Choroid plexus epithelial cell (primary cell): Measurements from ENCODE around the gene TMOD4.
"Not testable (repeated sequence)": the region's sequence is repeated elsewhere in the genome, so short reads cannot be mapped to it uniquely, and the experiment has no call there.

Experiments
- DNase-seq: peaks from one replicate; pipeline ENCODE4 v3.0.0-alpha.2; 2010; ENCODE audit warnings: low read depth
- H3K4me3 ChIP-seq: 2 replicates; pipeline ENCODE4 v1.5.1; 2011; ENCODE audit warnings: low read depth, mild to moderate bottlenecking, control low read depth, low read length, moderate library complexity
- TF ChIP-seq, protein P1 (sequence below): conservative IDR thresholded peaks from 2 replicates; pipeline ENCODE4 v1.5.1; 2011; ENCODE audit warnings: low read depth, mild to moderate bottlenecking, control low read depth, inconsistent platforms, low read length, moderate library complexity

The TMOD4 gene

DNA sequence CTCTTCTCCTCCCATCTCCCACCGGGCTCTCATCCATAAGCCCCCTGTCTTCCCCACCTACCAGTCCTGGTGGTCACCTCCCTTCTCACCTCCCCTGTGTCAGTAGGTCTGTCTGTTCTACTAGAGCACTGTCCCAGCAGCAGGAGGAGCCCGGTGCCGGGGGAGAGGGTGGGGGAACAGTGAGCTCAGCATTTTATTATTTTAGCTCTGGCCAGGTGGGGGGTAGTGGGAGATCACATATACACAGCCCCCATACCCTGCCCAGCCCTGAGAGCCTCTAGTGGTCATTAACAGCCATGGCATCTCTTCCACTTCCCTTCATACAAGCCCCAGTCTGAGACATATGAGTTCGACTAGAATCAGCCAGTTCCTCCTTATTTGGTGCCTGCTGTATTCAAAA lies at the start of gene TMOD4:
Gene TMOD4, minus strand, starts transcription at position 119 of the 400 bp plus-strand sequence. CDS start 1,106 bp downstream, outside the sequence.
- DNase-seq = peak; percentile 56
- TF ChIP-seq, protein P1, sequence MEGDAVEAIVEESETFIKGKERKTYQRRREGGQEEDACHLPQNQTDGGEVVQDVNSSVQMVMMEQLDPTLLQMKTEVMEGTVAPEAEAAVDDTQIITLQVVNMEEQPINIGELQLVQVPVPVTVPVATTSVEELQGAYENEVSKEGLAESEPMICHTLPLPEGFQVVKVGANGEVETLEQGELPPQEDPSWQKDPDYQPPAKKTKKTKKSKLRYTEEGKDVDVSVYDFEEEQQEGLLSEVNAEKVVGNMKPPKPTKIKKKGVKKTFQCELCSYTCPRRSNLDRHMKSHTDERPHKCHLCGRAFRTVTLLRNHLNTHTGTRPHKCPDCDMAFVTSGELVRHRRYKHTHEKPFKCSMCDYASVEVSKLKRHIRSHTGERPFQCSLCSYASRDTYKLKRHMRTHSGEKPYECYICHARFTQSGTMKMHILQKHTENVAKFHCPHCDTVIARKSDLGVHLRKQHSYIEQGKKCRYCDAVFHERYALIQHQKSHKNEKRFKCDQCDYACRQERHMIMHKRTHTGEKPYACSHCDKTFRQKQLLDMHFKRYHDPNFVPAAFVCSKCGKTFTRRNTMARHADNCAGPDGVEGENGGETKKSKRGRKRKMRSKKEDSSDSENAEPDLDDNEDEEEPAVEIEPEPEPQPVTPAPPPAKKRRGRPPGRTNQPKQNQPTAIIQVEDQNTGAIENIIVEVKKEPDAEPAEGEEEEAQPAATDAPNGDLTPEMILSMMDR = peak; percentile 77

GRCh38 chr1:151222130-151222529 lies 46.3 kb upstream of the TMOD4 start:
- TF ChIP-seq, protein P1 = no peak
- no peak overlapping the region for H3K4me3 ChIP-seq
- peak; percentile 9 for DNase-seq

More for the DNA sequence above, at the start of gene TMOD4:
- no peak within 1 kb of the TSS for H3K4me3 ChIP-seq

DNA sequence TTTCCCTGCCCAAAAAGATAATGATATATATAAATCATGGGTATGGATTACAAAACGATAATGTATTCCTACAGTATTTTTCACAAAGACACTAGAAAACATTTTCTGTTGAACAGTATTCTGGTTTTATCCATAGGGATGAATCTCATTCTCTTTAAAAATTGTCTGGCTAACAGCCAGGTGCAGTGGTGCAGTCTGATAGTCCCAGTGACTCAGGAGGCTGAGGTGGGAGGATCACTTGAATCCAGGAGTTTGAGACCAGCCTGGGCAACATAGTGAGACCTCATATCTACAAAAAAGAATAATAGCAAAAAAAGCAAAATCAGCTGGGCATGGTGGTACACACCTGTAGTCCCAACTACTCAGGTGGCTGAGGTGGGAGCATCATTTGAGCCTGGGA lies 45.8 kb upstream of the TMOD4 start:
- H3K4me3 ChIP-seq = no peak overlapping the region
- DNase-seq = no peak
- TF ChIP-seq, protein P1 = no peak

DNA sequence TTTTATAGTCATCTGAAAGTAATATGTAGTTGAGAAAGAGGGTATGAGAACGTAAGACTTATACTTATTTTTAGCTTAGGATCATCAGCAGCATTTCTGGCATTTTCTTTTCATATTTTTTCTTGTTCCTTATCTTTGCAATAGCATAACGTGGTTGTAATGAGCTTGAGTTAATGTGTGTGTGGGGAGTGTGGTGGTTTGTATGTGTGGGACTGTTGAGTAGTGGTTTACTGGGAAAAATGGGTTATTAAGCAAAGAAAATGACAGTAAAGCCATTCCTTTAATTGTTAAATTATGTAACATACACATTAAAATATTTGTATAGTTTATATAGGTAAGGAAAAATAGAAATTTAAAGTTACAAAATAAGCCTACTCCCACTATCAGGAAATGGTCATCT lies 37.8 kb upstream of the TMOD4 start:
- peak; percentile 52 for DNase-seq
- H3K4me3 ChIP-seq = no peak overlapping the region
- TF ChIP-seq, protein P1 = no peak

GRCh38 chr1:151211972-151212705 lies 36.4 kb upstream of the TMOD4 start:
- TF ChIP-seq, protein P1 = no peak
- no peak overlapping the region for H3K4me3 ChIP-seq
- no peak for DNase-seq

GRCh38 chr1:151210830-151211229 lies 35.0 kb upstream of the TMOD4 start:
- H3K4me3 ChIP-seq = no peak overlapping the region
- DNase-seq = peak; percentile 29

DNA sequence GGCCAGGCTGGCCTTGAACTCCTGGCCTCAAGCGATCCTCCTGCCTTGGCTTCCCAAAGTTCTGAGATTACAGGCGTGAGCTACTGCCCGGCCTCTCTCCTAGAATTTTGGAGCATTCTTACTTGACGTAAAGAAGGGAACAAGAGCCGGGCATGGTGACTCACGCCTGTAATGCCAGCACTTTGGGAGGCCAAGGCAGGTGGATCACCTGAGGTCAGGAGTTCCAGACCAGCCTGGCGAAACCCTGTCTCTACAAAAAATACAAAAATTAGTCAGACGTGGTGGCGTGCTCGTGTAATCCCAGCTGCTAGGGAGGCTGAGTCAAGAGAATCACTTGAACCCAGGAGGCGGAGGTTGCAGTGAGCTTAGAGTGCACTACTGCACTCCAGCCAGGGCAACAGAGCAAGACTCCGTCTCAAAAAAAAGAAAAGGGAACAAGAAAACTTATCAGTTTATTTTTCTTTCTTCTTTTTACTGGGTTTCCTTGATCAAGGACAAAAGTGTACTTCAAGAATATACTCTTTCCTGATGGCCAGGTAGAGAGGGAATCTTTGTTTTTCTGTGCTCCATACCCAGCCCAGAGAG lies 29.7 kb upstream of the TMOD4 start:
- H3K4me3 ChIP-seq, DNase-seq: not testable (repeated sequence)

More at GRCh38 chr1:151210830-151211229, 35.0 kb upstream of the TMOD4 start:
- TF ChIP-seq, protein P1 = no peak
